Middle frontal gyrus (tissue), 1 donor: ENCODE measurements around the gene MIPOL1.
"Not testable (repeated sequence)": the region's sequence is repeated elsewhere in the genome, so short reads cannot be mapped to it uniquely, and the experiment has no call there.

Source experiments
- DNase-seq: peaks from one replicate; pipeline ENCODE4 v3.0.0-alpha.2; 2015; ENCODE audit warnings: low spot score; ENCODE audit errors: extremely low spot score

MIPOL1 gene

GRCh38 chr14:37452323-37452722, 254.6 kb downstream of the MIPOL1 start:
- no peak for DNase-seq

DNA sequence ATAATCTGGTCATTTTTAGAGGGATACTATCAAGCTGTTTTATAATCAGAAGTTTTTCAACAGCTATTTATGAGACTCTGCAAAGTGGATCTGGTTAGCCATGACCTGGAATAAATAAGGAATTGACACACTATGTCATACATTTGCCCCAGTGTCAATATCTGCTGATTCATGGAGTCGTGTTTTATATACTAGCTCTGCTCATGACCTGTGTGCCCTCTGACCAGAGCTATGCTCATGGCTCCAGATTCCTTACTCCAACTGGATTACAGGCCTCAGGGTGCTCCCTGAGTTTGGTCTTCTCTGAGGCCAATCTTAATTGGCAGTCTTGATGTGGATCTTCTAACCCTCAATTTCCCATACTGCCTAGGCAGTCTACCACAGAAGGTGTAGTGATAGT, 256.2 kb downstream of the MIPOL1 start:
- DNase-seq, result no peak

DNA sequence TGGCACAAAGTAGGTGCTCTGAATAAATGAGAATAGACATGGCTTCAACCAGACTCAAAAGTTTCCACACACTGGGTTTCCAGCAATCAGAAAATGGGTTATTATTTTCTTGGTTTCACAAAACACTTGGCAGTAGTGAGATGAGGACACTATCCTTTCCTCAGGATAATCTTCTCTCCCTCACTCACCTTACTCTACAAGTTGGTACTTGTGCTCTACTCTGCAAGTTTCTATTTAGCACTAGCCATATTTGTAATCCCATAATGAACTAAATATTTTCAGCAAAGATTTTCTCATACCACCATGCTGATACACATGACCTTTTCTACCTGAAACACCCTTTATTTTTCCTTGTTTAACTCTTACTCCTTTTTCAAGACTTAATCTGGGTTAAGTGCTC, 259.6 kb downstream of the MIPOL1 start:
- DNase-seq, result no peak

GRCh38 chr14:37462426-37462825, 264.7 kb downstream of the MIPOL1 start:
- not testable (repeated sequence) for DNase-seq

DNA sequence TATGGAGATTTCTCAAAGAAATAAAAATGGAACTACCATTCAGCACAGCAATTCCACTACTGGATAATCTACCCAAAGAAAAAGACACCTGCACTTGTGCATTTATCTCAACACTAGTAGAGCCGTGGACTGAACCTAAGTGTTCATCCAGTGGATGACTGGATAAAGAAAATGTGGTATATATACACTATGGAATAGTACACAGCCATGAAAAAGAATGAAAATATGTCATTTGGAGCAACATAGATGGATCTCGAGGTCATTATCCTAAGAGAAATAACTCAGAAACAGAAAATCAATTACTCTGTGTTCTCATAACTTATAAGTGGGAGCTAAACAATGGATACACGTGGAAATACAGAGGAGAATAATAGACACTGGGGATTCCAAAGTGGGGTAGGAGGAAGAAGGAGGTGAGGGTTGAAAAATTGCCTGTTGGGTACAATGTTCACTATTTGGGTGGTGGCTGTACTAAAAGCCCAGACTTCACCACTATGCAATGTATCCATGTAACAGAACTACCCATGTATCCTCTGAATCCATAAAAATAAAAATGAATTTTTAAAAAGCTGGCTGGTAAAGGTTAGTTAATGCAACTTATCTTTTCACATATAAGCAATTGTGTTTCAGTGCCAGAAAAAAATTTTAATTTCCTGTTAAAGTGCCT, 266.6 kb downstream of the MIPOL1 start:
- no peak for DNase-seq

- no peak for DNase-seq
Measured at GRCh38 chr14:37466003-37466622, 268.4 kb downstream of the MIPOL1 start.

DNA sequence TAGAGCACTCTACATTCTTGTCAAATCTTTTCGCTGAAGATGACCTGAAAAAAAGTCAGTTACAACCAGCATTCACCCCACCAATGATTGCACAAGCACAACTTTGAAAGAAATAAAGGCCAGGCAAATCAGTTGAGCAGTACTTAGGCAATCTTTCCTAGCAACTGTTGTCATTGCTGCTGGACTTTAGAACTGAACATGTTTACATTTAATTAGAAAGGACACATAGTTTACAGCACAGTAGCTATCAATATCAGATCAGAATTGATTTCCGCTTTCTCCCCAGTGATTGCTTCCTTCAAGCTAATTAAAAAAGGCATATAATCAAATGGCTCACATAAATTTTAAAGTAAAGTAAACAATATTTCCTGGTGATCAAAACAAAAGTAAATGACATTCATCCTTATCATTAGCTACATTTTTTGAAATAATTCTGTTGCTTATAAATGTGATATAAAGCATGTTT, 268.9 kb downstream of the MIPOL1 start:
- no peak for DNase-seq

DNA sequence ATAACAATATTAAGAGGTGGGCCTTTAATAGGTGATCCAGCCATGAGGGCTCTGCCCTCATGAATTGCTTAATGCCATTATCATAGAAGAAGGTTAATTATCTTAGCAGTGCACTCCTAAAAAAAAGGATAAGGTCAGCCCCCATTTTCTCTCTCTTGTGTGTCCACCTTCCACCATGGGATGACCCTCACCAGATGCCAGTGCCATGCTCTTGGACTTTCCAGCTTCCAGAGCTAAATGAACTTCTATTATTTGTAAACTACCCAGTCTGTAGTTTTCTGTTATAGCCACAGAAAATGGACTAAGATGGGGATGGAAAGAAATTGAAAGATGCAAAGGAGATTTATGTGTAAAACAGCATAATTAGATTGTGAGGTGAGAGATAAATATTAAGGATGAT, 271.9 kb downstream of the MIPOL1 start:
- DNase-seq, result no peak

- DNase-seq, result no peak
Measured at GRCh38 chr14:37470251-37470650, 272.5 kb downstream of the MIPOL1 start.

GRCh38 chr14:37472906-37473305, 275.2 kb downstream of the MIPOL1 start:
- DNase-seq, result no peak

- DNase-seq, result no peak
Measured at GRCh38 chr14:37474191-37474590, 276.5 kb downstream of the MIPOL1 start.

GRCh38 chr14:37480446-37481290, 282.9 kb downstream of the MIPOL1 start:
- DNase-seq, result no peak

DNA sequence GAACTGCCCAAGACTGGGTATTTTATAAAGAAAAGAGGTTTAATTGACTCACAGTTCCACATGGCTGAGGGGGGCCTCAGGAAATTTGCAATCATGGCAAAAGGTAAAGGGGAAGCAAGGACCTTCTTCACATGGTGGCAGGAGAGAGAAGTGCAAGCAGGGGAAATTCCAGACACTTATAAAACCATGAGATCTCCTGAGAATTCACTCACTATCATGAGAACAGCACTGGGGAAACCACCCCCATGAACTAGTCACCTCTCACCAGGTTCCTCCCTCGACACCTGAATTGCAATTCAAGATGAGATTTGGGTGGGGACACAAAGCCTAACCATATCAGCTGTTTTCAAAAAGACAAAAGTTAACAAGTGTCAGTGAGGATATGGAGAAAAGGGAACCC, 284.7 kb downstream of the MIPOL1 start:
- DNase-seq, result no peak

DNA sequence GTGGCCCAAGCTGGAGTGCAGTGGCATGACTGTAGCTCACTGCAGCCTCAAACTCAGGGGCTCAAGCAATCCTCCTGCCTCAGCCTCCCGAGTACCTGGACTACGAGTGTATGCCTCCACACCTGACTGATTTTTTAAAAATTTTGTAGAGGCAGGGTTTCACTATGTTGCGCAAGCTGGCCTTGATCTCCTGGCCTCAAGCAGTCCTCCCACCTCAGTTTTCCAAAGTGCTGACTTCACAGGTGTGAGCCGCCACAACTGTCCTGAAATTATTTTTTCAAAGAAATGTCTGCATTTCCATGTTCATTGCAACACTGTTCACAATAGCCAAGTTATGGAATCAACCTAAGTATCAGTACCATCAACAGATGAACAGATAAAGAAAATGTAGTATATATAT, 285.9 kb downstream of the MIPOL1 start:
- DNase-seq, result no peak

GRCh38 chr14:37490607-37491006, 292.9 kb downstream of the MIPOL1 start:
- DNase-seq, result no peak

DNA sequence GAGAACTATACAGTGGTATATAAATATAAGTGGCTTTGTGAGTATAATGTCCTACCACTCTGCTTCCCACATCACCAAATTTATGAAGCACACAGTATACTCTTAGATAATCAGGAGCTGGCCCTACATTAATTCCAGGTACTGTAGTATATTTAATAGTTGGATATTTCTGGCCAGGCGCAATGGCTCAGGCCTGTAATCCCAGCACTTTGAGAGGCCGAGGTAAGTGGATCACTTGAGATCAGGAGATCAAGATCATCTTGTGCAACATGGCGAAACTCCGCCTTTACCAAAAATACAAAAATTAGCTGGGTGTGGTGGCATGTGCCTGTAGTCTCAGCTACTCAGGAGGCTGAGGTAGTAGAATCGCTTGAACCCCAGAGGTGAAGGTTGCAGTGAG, 293.3 kb downstream of the MIPOL1 start:
- DNase-seq, result no peak

GRCh38 chr14:37493606-37494005, 295.9 kb downstream of the MIPOL1 start:
- no peak for DNase-seq

DNA sequence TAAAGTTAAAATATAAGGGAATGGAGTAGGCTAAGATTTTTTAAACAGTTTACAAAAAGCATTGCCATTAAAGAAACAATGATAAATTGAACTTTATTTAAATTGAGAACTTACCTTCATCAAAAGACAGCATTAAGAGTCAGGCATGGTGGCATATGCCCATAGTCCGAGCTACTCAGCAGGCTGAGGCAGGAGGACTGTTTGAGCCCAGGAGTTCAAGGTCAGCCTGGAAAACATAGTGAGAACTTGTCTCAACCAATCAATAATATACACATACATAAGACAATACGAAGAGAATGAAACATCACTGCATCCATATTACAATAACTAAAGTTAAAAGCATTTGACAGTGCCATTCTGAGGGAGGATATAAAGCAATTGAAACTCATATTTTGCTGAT, 299.7 kb downstream of the MIPOL1 start:
- DNase-seq, result no peak

- no peak for DNase-seq
Measured at GRCh38 chr14:37501877-37502276, 304.1 kb downstream of the MIPOL1 start.

GRCh38 chr14:37508503-37508902, 310.8 kb downstream of the MIPOL1 start:
- DNase-seq, result no peak

DNA sequence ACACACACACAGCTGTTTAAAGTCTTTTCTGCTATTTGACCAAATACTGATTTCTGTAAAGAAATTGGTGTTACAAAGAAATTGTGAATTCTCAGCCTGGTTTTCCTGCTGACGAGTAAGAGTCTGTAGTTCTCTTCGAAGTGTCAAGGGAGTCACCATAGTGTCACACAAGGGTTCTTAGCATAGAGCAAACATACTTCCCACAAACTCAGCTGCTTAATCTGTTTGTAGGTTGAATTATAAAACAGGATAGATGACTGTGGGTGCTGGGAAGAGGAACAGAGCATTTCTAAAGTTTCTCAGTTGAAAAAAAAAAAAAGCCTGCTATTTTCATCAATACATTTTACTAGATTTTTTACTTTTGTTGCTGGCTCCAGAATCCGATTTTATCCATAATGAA, 314.4 kb downstream of the MIPOL1 start:
- DNase-seq, result no peak

- DNase-seq, result no peak
Measured at GRCh38 chr14:37515771-37516170, 318.0 kb downstream of the MIPOL1 start.
